HL-60/S4 treated with retinoic acid at 250 ng/mL for 4 days and 3 days (cell line): ENCODE results near the gene TOMM40.

Experiments used
- in situ Hi-C: fragments of 300-500 bp; cut with MboI; formaldehyde crosslinking; loops from 2 replicates; pipeline ENCODE4 v1.7.0; 2022; ENCODE audit warnings: low sequenced_read_pairs

TOMM40 gene

GRCh38 chr19:44893332-44894051 lies 2.4 kb downstream of the TOMM40 start:
- in situ Hi-C loops, result no loop called here

DNA sequence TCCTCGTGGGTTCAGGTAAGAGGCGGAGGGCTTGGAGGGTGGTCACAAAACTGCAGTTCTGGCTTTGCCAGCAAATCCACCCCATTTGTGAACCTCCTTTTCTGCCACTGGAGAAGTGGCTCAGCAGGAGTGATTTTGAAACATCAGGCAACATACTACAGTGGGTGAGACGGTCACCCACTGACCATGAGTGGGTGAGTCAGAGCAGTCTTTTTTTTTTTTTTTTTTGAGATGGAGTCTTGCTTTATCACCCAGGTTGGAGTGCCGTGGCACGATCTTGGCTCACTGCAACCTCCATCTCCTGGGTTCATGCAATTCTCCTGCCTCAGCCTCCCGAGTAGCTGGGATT lies 3.0 kb downstream of the TOMM40 start:
- in situ Hi-C loops, result no loop called here

DNA sequence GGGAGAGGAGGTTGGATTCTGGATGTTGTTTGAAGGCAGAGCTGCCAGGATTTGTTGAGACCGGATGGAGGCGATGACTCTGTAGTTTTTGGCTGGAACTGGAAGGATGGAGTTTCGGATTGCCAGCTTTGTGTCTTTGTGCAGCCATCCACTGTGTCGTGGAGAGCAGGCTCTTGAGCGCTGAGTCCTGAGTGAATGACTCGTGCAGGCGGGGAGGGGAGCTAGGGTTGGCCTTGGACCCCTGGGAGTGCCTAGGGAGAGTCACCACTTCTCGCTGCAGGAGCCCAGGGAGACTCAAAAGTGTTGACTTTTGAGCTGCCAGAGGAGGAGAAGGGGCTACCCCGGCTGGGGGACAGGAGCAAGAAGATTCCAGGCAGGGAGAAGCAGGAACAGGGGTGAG lies 3.9 kb downstream of the TOMM40 start:
- in situ Hi-C loops, result no loop called here

GRCh38 chr19:44897835-44898234 lies 6.8 kb downstream of the TOMM40 start:
- in situ Hi-C loops, result no loop called here

DNA sequence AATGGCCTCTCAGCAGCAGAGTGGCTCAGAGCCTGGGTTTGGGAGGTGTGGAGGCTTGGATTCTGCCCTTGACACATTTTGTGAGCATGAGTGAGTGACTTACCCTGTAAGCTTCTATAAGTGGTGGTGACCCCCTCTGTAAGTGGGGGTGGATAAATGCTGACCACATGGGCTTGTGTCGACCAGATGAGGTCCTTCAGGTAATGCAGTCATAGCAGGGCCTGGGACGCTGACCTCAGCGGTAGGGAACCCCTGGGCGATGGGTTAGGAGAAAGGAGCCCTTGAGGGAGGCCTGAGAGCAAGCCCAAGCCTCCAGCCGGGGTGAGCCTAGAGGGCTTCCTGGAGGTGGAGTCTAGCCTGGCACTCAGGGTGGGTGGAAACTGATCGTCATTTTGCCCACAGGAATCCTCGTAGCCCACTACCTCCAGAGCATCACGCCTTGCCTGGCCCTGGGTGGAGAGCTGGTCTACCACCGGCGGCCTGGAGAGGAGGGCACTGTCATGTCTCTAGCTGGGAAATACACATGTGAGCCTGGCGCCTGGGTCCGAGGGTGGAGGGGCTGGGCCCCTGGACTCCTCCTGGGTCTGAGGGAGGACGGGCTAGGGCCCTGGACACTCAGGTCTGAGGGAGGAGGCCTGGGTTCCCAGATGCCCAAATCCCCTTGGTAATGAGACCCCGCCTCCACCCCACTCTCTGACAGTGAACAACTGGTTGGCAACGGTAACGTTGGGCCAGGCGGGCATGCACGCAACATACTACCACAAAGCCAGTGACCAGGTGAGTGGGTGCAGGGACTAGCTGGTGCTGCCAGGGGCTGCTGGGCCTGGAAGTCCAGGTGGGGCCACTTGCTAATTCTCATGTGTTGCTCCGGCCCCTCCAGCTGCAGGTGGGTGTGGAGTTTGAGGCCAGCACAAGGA lies 9.5 kb downstream of the TOMM40 start:
- in situ Hi-C loops, result no loop called here

DNA sequence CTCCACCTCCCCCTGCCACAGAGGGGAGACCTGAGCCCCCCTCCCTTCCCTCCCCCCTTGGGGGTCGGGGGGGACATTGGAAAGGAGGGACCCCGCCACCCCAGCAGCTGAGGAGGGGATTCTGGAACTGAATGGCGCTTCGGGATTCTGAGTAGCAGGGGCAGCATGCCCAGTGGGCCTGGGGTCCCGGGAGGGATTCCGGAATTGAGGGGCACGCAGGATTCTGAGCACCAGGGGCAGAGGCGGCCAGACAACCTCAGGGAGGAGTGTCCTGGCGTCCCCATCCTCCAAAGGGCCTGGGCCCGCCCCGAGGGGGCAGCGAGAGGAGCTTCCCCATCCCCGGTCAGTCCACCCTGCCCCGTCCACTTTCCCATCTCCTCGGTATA lies 12.2 kb downstream of the TOMM40 start:
- in situ Hi-C loops, result no loop called here

DNA sequence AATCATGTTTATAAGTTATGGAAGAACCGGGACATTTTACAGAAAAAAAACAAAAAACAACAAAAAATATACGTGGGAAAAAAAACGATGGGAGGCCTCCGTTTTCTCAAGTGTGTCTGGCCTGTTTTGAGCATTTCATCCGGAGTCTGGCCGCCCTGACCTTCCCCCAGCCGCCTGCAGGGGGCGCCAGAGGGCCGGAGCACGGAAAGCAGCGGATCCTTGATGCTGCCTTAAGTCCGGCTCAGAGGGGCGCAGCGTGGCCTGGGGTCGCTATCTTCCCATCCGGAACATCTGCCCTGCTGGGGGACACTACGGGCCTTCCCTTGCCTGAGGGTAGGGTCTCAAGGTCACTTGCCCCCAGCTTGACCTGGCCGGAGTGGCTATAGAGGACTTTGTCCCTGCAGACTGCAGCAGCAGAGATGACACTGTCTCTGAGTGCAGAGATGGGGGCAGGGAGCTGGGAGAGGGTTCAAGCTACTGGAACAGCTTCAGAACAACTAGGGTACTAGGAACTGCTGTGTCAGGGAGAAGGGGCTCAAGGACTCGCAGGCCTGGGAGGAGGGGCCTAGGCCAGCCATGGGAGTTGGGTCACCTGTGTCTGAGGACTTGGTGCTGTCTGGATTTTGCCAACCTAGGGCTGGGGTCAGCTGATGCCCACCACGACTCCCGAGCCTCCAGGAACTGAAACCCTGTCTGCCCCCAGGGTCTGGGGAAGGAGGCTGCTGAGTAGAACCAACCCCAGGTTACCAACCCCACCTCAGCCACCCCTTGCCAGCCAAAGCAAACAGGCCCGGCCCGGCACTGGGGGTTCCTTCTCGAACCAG lies 12.8 kb downstream of the TOMM40 start:
- in situ Hi-C loops, result no loop called here

- in situ Hi-C loops, result no loop called here
Observed at GRCh38 chr19:44904426-44904994, 13.5 kb downstream of the TOMM40 start.

DNA sequence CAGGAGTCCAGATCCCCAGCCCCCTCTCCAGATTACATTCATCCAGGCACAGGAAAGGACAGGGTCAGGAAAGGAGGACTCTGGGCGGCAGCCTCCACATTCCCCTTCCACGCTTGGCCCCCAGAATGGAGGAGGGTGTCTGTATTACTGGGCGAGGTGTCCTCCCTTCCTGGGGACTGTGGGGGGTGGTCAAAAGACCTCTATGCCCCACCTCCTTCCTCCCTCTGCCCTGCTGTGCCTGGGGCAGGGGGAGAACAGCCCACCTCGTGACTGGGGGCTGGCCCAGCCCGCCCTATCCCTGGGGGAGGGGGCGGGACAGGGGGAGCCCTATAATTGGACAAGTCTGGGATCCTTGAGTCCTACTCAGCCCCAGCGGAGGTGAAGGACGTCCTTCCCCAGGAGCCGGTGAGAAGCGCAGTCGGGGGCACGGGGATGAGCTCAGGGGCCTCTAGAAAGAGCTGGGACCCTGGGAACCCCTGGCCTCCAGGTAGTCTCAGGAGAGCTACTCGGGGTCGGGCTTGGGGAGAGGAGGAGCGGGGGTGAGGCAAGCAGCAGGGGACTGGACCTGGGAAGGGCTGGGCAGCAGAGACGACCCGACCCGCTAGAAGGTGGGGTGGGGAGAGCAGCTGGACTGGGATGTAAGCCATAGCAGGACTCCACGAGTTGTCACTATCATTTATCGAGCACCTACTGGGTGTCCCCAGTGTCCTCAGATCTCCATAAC lies 14.5 kb downstream of the TOMM40 start, which contains the start of gene APOE:
APOE (plus strand) TSS at position 360 of the 724 bp plus-strand sequence. CDS start 829 bp downstream, outside the sequence.
- in situ Hi-C loops, result no loop called here

- in situ Hi-C loops, result no loop called here
Observed at GRCh38 chr19:44907613-44908012, 16.6 kb downstream of the TOMM40 start.

DNA sequence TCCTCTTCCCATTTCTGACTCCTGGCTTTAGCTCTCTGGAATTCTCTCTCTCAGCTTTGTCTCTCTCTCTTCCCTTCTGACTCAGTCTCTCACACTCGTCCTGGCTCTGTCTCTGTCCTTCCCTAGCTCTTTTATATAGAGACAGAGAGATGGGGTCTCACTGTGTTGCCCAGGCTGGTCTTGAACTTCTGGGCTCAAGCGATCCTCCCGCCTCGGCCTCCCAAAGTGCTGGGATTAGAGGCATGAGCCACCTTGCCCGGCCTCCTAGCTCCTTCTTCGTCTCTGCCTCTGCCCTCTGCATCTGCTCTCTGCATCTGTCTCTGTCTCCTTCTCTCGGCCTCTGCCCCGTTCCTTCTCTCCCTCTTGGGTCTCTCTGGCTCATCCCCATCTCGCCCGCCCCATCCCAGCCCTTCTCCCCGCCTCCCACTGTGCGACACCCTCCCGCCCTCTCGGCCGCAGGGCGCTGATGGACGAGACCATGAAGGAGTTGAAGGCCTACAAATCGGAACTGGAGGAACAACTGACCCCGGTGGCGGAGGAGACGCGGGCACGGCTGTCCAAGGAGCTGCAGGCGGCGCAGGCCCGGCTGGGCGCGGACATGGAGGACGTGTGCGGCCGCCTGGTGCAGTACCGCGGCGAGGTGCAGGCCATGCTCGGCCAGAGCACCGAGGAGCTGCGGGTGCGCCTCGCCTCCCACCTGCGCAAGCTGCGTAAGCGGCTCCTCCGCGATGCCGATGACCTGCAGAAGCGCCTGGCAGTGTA lies 17.2 kb downstream of the TOMM40 start:
- in situ Hi-C loops, result no loop called here

GRCh38 chr19:44908836-44909261 lies 17.8 kb downstream of the TOMM40 start:
- in situ Hi-C loops, result no loop called here

- in situ Hi-C loops, result loop anchor here (5.0 kb wide), 1 partner anchor 38 kb away; the partner anchor contains the start of gene APOC2
Observed at GRCh38 chr19:44909775-44910174, 18.7 kb downstream of the TOMM40 start.

DNA sequence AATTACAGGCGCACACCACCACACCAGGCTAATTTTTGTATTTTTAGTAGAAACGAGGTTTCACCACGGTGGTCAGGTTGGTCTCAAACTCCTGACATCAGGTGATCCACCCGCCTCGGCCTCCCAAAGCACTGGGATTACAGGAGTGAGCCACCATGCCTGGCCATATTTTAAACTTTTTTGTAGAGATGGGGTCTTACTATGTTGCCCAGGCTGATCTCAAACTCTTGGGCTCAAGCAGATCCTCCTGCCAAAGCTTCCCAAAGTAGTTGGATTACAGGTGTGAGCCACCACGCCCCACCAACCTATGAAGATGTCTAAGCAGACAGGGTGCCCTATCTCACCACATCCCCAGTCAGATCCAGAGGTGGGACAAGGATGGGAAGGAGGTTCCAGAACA lies 20.8 kb downstream of the TOMM40 start:
- in situ Hi-C loops, result loop anchor here (5.0 kb wide), 1 partner anchor 35 kb away; the partner anchor contains the start of gene APOC2

DNA sequence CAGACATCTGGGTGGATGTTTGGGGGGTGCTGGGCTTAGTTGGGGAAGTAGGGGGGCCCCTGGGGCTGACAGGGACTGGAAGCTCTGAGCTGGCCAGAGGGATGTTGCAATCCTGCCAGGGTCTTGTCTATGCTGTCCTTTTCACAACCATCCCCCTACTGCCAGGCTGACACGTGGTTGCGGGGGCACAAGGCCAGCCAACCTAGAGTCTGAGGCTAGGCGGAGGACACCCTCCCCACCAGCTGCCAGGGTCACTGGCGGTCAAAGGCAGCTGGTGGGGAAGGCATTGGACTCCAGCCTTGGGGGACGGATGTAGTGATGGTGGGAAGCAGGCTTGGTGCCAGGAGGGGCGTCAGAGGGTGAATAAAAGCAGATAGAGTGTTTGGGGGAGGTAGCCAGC lies 21.8 kb downstream of the TOMM40 start:
- in situ Hi-C loops, result loop anchor here (5.0 kb wide), 1 partner anchor 34 kb away; the partner anchor contains the start of gene APOC2

- in situ Hi-C loops, result loop anchor here (5.0 kb wide), 1 partner anchor 34 kb away; the partner anchor contains the start of gene APOC2
Observed at GRCh38 chr19:44913512-44914432, 22.7 kb downstream of the TOMM40 start.

DNA sequence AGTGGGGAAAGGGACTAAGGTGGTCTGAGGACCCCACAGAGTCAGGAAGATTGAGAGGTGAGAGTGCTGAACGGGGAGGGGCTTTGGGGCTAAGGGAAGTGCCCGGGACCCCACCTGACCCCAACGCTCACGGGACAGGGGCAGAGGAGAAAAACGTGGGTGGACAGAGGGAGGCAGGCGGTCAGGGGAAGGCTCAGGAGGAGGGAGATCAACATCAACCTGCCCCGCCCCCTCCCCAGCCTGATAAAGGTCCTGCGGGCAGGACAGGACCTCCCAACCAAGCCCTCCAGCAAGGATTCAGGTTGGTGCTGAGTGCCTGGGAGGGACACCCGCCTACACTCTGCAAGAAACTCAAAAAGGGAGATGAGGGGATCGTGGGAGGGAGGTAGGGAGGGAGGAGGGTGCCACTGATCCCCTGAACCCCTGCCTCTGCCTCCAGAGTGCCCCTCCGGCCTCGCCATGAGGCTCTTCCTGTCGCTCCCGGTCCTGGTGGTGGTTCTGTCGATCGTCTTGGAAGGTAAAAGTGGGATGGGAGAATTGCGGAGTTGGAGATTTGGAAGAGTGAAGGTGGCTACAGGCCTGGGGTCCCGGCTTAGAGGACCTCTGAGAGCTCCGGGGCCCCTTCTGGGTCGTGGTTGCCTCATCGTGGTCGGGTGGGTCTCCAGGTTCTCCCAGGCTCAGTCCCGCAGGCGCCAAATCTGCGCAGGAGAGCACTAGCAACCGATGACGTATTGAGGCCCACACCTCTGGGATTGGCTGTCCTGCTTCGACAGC lies 23.6 kb downstream of the TOMM40 start, which contains the start of gene APOC1:
APOC1 (plus strand) TSS at position 176 of the 774 bp plus-strand sequence; CDS start at position 460, 284 bp downstream.
- in situ Hi-C loops, result loop anchor here (5.0 kb wide), 1 partner anchor 33 kb away; the partner anchor contains the start of gene APOC2
